Pancreas (tissue), 10 donors: ENCODE data around the gene HSP90AB1. TPM values are rescaled to one million over a fixed set of nuclear protein-coding genes. Genes with fewer than 3 reads are reported as not detected.

Experiments used
- ATAC-seq, 4 donors: fragments of 200-7000 bp; cut with Tn5 transposase; one replicate each; pipeline versions ENCODE4 v1.8.0 to v1.9.1; 2020; ENCODE audit warnings: mild to moderate bottlenecking in 4 of 4, moderate library complexity in 4 of 4
- DNase-seq, 6 donors: peaks; one replicate each; pipeline ENCODE4 v3.0.0-alpha.2; 2020
- FAIRE-seq: peaks from 2 replicates; lab custom pipeline; 2012; peaks lifted over from hg19 to GRCh38; lab: Jason Lieb, UNC
- H3K27ac ChIP-seq, 4 donors: fragments of 200-600 bp; sonication (generic); 1 replicate in 3 of 4; 2 replicates in 1 of 4; pipeline versions ENCODE4 v1.5.0 to v1.8.0; 2020
- H3K27me3 ChIP-seq, 4 donors: fragments of 200-600 bp; one replicate each; pipeline ENCODE4 v1.8.0; 2021
- H3K36me3 ChIP-seq, 3 donors: fragments of 200-600 bp; sonication (generic) in 1 of 3; one replicate each; pipeline versions ENCODE4 v1.5.0 to v1.8.0; 2020 to 2021
- H3K4me1 ChIP-seq, 3 donors: fragments of 200-600 bp; one replicate each; pipeline ENCODE4 v1.8.0; 2021
- H3K4me3 ChIP-seq, 4 donors: fragments of 200-600 bp; sonication (generic) in 2 of 4; one replicate each; pipeline versions ENCODE4 v1.5.0 to v1.8.0; 2020 to 2021
- H3K9me3 ChIP-seq, 4 donors: fragments of 200-600 bp; one replicate each; pipeline ENCODE4 v1.8.0; 2021
- CTCF ChIP-seq, 4 donors: fragments of 200-600 bp; sonication (generic) in 3 of 4; IDR thresholded peaks; one replicate each; pipeline versions ENCODE4 v1.5.0 to v1.8.0; 2021; ENCODE audit warnings: antibody characterized with exemption in 4 of 4
- WGBS, 2 donors: extraction: QIAGEN DNeasy Blood & Tissue Kit; methylation state at CpG; one replicate each; pipeline ENCODE4 v1.1.7; 2013; 5-methylcytosine and 5-hydroxymethylcytosine counted together
- intact Hi-C, 3 donors: fragments of 100-400 bp; cut with DNase I; formaldehyde crosslinking; loops; one replicate each; pipeline versions ENCODE4 v1.11.1 to v1.14.2; 2022
- polyA plus RNA-seq, 2 donors: library from polyadenylated mRNA; stranded (reverse); fragments of 200-250 nt; gene quantifications; one replicate each; pipeline ENCODE4 v1.2.3, GENCODE V29; 2013
- total RNA-seq, 6 donors: library from RNA; stranded (reverse); fragmentation: NEBNext Ultra II Directional in 4 of 6; extraction: Animal tissue kit (Norgen Biotek cat#: 25700) in 4 of 6; gene quantifications; one replicate each; pipeline versions ENCODE4 v1.2.1 to v1.2.4, GENCODE V29; 2021 to 2023
- donor health status: healthy with polysubstance abuse.
- donor health status: DM: no; HTN: no; CAD: no; lungs with moderate emphysema.
- donor health status: DM: no; HTN: no; CAD: no.
- donor health status: control.
- donor health status: control.
- donor health status: Bipolar disorder and iron deficiency.
- donor health status: DM: yes; HTN: yes; CAD: no.
- donor health status: DM: no; HTN: no; CAD: no.
- donor health status: DM: no; HTN: no; CAD: no.
- donor health status: DM: yes; HTN: yes; CAD: no.

The HSP90AB1 gene
- total and polyA plus RNA-seq, 8 donors: 145 to 577 (median 434) TPM

- no peak for ATAC-seq
- Histone ChIP-seq H3K27ac (no peak overlapping the region), H3K4me1 (peaks cover 0 to 3% (median 0%) of the 10 kb centered on the region in 3 donors), H3K27me3 (peaks cover 0 to 8% (median 3%) of the 10 kb centered on the region in 4 donors), H3K4me3 (no peak overlapping the region), H3K36me3 (no peaks in the 10 kb centered on the region), H3K9me3 (no peaks in the 10 kb centered on the region)
- FAIRE-seq: no peak
- TF ChIP-seq CTCF (IDR thresholded peaks at IDR 0.05): no peak
- peak in 1 of 6 donors; percentile 27 for DNase-seq
- 87 to 94% methylated on average over 6 of the region's 6 CpGs for WGBS, 2 donors
- intact Hi-C loops: no loop called here
Observed at GRCh38 chr6:44271406-44271723, 24.5 kb downstream of the HSP90AB1 start.

- DNase-seq: peak in 1 of 6 donors; percentile 7
- H3K27ac ChIP-seq: no peak overlapping the region
- peaks cover 0 to 9% (median 3%) of the 10 kb centered on the region in 4 donors for H3K27me3 ChIP-seq
- WGBS, 2 donors: 53% methylated on average over 3 of the region's 3 CpGs
- FAIRE-seq: no peak
- intact Hi-C loops: no loop called here
- H3K4me3 ChIP-seq: no peak overlapping the region
- ATAC-seq: no peak
- H3K36me3 ChIP-seq: no peaks in the 10 kb centered on the region
- no peaks in the 10 kb centered on the region for H3K9me3 ChIP-seq
- no peak for TF ChIP-seq CTCF (IDR thresholded peaks at IDR 0.05)
- H3K4me1 ChIP-seq: peaks cover 0 to 3% (median 0%) of the 10 kb centered on the region in 3 donors
Observed at GRCh38 chr6:44271914-44272313, 25.0 kb downstream of the HSP90AB1 start.

- DNase-seq: peak in 1 of 6 donors; percentile 10
- Histone ChIP-seq H3K36me3 (no peaks in the 10 kb centered on the region), H3K27me3 (peaks cover 0 to 9% (median 3%) of the 10 kb centered on the region in 4 donors), H3K9me3 (no peaks in the 10 kb centered on the region), H3K27ac (no peak overlapping the region), H3K4me3 (no peak overlapping the region), H3K4me1 (peaks cover 0 to 3% (median 0%) of the 10 kb centered on the region in 3 donors)
- intact Hi-C loops: no loop called here
- WGBS, 2 donors: 74 to 81% methylated on average over 3 of the region's 3 CpGs
- FAIRE-seq: no peak
- TF ChIP-seq CTCF (IDR thresholded peaks at IDR 0.05): no peak
- ATAC-seq: no peak
Observed at GRCh38 chr6:44272529-44272928, 25.6 kb downstream of the HSP90AB1 start.

GRCh38 chr6:44272999-44273566 lies 26.2 kb downstream of the HSP90AB1 start:
- Histone ChIP-seq H3K36me3 (no peaks in the 10 kb centered on the region), H3K4me1 (peaks cover 0 to 3% (median 0%) of the 10 kb centered on the region in 3 donors), H3K4me3 (no peak overlapping the region), H3K9me3 (no peaks in the 10 kb centered on the region), H3K27ac (no peak overlapping the region), H3K27me3 (peaks cover 0 to 9% (median 3%) of the 10 kb centered on the region in 4 donors)
- 72 to 76% methylated on average over 23 of the region's 23 CpGs for WGBS, 2 donors
- DNase-seq: peak in 1 of 6 donors; percentile 42
- intact Hi-C loops: no loop called here
- no peak for ATAC-seq
- TF ChIP-seq CTCF (IDR thresholded peaks at IDR 0.05): no peak
- no peak for FAIRE-seq

GRCh38 chr6:44273617-44274016 lies 26.7 kb downstream of the HSP90AB1 start:
- 33 to 60% methylated on average over 1 of the region's 1 CpG for WGBS, 2 donors
- no peak for ATAC-seq

More at GRCh38 chr6:44273617-44274016, 26.7 kb downstream of the HSP90AB1 start:
- FAIRE-seq (no peak), DNase-seq (no peak)
- Histone ChIP-seq H3K4me1 (peaks cover 0 to 3% (median 0%) of the 10 kb centered on the region in 3 donors), H3K36me3 (no peaks in the 10 kb centered on the region), H3K4me3 (no peak overlapping the region), H3K9me3 (no peaks in the 10 kb centered on the region), H3K27me3 (peaks cover 0 to 9% (median 3%) of the 10 kb centered on the region in 4 donors), H3K27ac (no peak overlapping the region)
- TF ChIP-seq CTCF (IDR thresholded peaks at IDR 0.05): no peak
- intact Hi-C loops: no loop called here
